GM20000 (cell line): Measurements from ENCODE around the gene TMEM92.

Experiments
- DNase-seq: peaks from one replicate; pipeline ENCODE4 v3.0.0; 2012; ENCODE audit warnings: low spot score
- TF ChIP-seq, protein P1 (sequence below): IDR thresholded peaks from 2 replicates; pipeline ENCODE4 v1.5.1; 2012; ENCODE audit warnings: mild to moderate bottlenecking, control low read depth; ENCODE audit errors: extremely low read depth, missing control alignments

TMEM92 gene

DNA sequence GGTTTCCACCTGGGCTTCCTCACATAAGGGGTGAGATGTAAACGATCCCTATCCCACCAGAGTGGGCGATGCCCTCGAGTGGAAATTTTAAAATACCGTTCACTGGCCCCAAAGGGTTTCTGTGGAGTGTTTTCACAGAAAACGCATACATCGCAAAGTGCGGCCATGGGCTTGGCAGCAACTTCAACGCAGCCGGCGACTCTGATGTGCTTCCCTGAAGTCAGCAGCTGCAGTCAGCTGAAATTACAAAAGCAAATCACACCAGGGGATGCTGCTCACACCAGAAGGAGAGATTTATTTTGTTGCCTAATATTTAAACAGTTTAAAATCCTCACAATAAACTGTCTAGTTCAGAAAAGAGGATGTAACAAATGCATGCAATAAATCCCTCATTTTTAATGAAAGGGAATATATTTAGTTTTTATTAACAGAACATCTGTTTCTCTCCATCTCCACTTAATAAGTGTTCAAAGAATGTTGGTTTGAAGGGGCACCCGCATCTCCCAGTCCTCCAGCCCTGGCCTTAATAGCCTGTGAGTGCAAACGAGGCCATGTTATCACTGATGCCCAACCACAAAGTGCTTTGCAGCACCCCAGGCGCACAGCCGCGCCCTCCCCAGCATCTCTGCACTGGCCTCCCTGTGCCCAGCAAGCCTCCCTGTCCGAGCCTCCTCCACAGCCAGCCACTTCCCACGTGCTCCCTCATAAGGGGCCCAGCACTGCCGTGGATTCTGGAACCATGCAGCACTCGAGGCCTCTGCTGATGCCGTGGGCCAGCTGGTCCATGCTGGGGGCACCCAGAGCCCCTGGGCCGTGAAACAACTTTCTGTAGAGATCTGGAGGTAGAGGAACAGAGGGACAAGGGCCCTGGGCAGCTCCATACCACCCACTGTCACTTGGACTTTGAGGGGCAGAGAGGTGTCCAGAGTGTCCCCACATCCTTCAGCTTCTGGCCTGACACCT lies 54.4 kb downstream of the TMEM92 start:
- TF ChIP-seq, protein P1, sequence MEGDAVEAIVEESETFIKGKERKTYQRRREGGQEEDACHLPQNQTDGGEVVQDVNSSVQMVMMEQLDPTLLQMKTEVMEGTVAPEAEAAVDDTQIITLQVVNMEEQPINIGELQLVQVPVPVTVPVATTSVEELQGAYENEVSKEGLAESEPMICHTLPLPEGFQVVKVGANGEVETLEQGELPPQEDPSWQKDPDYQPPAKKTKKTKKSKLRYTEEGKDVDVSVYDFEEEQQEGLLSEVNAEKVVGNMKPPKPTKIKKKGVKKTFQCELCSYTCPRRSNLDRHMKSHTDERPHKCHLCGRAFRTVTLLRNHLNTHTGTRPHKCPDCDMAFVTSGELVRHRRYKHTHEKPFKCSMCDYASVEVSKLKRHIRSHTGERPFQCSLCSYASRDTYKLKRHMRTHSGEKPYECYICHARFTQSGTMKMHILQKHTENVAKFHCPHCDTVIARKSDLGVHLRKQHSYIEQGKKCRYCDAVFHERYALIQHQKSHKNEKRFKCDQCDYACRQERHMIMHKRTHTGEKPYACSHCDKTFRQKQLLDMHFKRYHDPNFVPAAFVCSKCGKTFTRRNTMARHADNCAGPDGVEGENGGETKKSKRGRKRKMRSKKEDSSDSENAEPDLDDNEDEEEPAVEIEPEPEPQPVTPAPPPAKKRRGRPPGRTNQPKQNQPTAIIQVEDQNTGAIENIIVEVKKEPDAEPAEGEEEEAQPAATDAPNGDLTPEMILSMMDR, result no peak
- no peak for DNase-seq

DNA sequence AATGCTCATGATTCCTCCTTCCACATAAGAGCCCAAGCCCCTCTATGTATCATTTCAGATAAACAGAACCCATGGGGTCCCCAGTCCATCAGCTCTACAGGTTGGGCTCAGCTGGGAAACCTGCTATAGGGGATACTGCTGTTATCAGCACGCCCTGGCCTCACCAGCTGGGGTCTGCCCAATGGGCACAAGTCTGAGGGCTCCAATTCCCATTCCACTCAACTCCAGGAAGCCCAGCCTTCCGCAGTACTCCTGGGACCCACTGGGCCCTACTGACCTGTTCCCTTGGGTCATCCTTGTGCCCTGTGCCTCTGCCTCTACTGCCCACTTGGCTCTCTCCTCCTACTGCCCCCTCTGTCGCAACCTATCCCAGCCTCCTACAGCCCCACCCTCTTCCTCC lies 55.5 kb downstream of the TMEM92 start:
- TF ChIP-seq, protein P1, result no peak
- no peak for DNase-seq

DNA sequence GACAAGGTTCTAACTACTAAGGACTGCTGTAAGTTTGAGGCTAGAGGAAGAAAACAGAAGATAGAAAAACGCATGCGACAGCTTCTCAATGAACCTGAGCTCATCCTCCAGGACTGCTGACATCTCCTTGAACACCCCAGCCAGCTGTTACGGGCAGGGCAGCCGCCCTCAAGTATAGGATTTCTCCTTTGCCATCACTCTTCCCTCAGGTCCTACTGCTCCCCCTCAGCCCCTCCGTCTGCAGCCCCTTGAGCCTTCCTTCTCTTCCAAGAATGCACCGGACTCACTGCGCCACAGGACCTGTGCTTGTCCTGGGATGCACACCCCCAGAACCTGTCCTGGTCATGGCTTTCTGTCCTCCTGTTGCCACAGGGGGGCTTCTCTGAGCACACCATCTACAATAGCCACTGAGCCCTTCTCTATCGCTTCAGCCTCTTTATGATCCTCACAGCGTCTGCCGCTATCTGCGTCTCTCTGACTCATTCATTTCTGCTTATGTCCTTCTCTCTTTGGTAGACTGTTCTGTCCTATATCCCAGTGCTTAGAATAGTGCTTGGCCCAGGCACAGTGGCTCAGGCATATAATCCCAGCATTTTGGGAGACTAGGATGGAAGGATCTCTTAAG lies 56.0 kb downstream of the TMEM92 start:
- TF ChIP-seq, protein P1, result no peak
- DNase-seq, result no peak
